Esophagus (tissue), 2 donors: ENCODE data around the gene SLC66A3. TPM values are rescaled to one million over a fixed set of nuclear protein-coding genes. Genes with fewer than 3 reads are reported as not detected.

Experiments
- H3K27ac ChIP-seq, 2 donors: one replicate each; pipeline ENCODE4 v1.5.1; 2013; ENCODE audit warnings: low read depth in 2 of 2, mild to moderate bottlenecking in 2 of 2, inconsistent platforms in 1 of 2, low read length in 1 of 2, moderate library complexity in 1 of 2
- H3K27me3 ChIP-seq, 2 donors: one replicate each; pipeline ENCODE4 v1.6.1; 2013; ENCODE audit warnings: low read length in 2 of 2, control low read depth in 1 of 2, mild to moderate bottlenecking in 1 of 2; ENCODE audit not compliant: insufficient read depth in 2 of 2, control insufficient read depth in 1 of 2
- H3K36me3 ChIP-seq, 2 donors: one replicate each; pipeline ENCODE4 v1.6.1; 2013; ENCODE audit warnings: low read length in 1 of 2; ENCODE audit not compliant: control insufficient read depth in 2 of 2, insufficient read depth in 2 of 2
- H3K4me1 ChIP-seq, 2 donors: one replicate each; pipeline ENCODE4 v1.6.1; 2013; ENCODE audit warnings: low read length in 1 of 2; ENCODE audit not compliant: control insufficient read depth in 2 of 2, insufficient read depth in 2 of 2
- H3K4me3 ChIP-seq, 2 donors: one replicate each; pipeline ENCODE4 v1.5.1; 2013; ENCODE audit warnings: low read length in 2 of 2, mild to moderate bottlenecking in 2 of 2, low read depth in 1 of 2, moderate library complexity in 1 of 2
- H3K9me3 ChIP-seq, 2 donors: one replicate each; pipeline ENCODE4 v1.6.1; 2013; ENCODE audit warnings: mild to moderate bottlenecking in 2 of 2, low read depth in 1 of 2, low read length in 1 of 2, moderate library complexity in 1 of 2; ENCODE audit not compliant: control insufficient read depth in 2 of 2, insufficient read depth in 1 of 2
- WGBS, 2 donors: extraction: QIAGEN DNeasy Blood & Tissue Kit; methylation state at CpG; one replicate each; pipeline ENCODE4 v1.1.7; 2013; 5-methylcytosine and 5-hydroxymethylcytosine counted together
- polyA plus RNA-seq, 2 donors: library from polyadenylated mRNA; stranded (reverse); fragments of 200-250 nt; gene quantifications; one replicate each; pipeline ENCODE4 v1.2.3, GENCODE V29; 2013
- donor health status: healthy with polysubstance abuse.
- donor health status: Bipolar disorder and iron deficiency.

Gene SLC66A3
- polyA plus RNA-seq, 2 donors = 8.0 to 9.6 TPM

DNA sequence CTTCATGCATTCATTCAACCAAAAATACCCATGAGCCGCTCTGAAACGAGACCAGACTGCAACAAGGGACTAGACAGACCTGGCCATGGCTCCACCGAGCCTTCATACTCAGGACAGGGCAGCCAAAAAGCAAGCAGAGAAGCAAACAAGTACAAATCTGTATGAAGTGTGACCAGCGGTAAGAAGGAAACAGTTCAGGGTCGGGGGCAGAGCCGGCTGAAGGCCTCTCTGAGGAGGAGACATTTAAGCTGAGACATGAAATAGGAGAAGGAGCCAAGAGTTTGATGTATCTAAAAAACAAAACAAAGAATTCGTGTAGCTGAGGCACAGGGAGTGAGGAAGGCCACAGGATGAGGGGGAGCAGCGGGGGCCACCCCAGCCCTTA lies 21.3 kb upstream of the SLC66A3 start:
- Histone ChIP-seq H3K4me1 (peaks cover 5 to 10% of the 10 kb centered on the region in 2 donors), H3K9me3 (no peaks in the 10 kb centered on the region), H3K36me3 (no peaks in the 10 kb centered on the region), H3K27me3 (no peaks in the 10 kb centered on the region), H3K27ac (no peak overlapping the region), H3K4me3 (no peak overlapping the region)
- WGBS, 2 donors = 59 to 66% methylated on average over 8 of the region's 8 CpGs

DNA sequence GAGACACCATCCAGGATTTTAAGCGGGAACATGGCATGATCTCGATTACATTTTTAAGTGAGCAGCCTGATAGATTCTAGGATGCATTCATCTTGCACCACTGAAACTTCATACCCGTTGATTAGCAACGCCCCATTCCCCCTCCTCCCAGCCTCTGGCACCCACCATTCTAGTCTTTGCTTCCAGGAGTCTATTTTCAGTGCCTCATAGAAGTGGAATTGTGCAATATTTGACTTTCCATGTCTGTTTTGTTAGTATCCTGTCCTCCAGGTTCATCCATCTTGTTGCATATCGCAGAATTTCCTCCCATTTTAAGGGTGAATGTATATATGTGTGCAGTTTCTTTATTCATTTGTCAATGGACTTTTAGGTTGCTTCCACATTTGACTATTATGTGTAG lies 20.9 kb upstream of the SLC66A3 start:
- WGBS, 2 donors = 77 to 83% methylated on average over 5 of the region's 5 CpGs
- H3K9me3 ChIP-seq = no peaks in the 10 kb centered on the region
- no peaks in the 10 kb centered on the region for H3K27me3 ChIP-seq
- no peak overlapping the region for H3K4me3 ChIP-seq
- no peak overlapping the region for H3K27ac ChIP-seq
- H3K4me1 ChIP-seq = peaks cover 5 to 10% of the 10 kb centered on the region in 2 donors
- H3K36me3 ChIP-seq = no peaks in the 10 kb centered on the region

DNA sequence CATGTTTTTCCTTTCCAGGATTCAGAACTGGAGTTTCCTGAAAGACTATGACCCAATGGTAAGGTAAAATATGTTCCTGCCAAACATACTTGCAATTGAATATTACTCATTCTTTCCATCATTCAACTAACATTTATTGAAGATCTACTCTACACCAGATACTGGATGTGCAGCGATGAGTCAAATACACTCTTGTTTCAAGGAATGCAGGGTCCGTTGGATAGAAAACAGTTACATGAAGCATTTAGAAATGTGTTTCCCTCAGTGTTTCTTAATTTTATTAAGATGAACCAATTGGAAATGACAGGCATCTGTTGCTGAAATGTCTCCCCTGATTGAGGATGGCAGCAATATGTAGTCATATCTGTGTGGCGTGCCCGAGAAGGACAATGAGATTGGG lies 14.8 kb upstream of the SLC66A3 start:
- WGBS, 2 donors = 79 to 80% methylated on average over 4 of the region's 4 CpGs
- H3K27me3 ChIP-seq = no peaks in the 10 kb centered on the region
- H3K9me3 ChIP-seq = peaks cover 0 to 1% of the 10 kb centered on the region in 2 donors
- no peak overlapping the region for H3K4me3 ChIP-seq
- no peaks in the 10 kb centered on the region for H3K4me1 ChIP-seq
- H3K36me3 ChIP-seq = no peaks in the 10 kb centered on the region
- H3K27ac ChIP-seq = no peak overlapping the region

DNA sequence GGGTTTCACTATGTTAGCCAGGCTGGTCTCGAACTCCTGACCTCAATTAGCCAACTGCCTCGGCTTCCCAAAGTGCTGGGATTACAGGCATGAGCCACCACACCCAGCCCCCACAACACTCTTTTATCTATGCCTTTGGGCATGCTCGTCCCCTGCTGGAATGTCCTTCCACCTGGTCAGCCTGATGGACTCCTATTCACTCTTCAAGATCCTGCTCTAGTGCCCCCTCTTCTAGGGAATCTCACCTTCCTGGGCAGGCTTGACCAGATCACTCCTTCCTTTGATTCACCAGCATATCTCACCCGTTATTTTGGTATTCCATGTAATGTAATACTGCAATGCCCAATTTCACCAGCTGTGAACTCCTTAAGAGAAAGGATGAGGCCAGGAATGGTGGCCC lies 13.9 kb upstream of the SLC66A3 start:
- no peaks in the 10 kb centered on the region for H3K27me3 ChIP-seq
- no peaks in the 10 kb centered on the region for H3K4me1 ChIP-seq
- H3K27ac ChIP-seq = no peak overlapping the region
- no peak overlapping the region for H3K4me3 ChIP-seq
- 76 to 86% methylated on average over 4 of the region's 4 CpGs for WGBS, 2 donors
- peaks cover 0 to 3% of the 10 kb centered on the region in 2 donors for H3K9me3 ChIP-seq
- no peaks in the 10 kb centered on the region for H3K36me3 ChIP-seq

GRCh38 chr2:11142330-11142729 lies 12.9 kb upstream of the SLC66A3 start:
- Histone ChIP-seq H3K4me1 (no peaks in the 10 kb centered on the region), H3K4me3 (no peak overlapping the region), H3K27me3 (no peaks in the 10 kb centered on the region), H3K27ac (no peak overlapping the region), H3K9me3 (peaks cover under 1 to 3% of the 10 kb centered on the region in 2 donors), H3K36me3 (no peaks in the 10 kb centered on the region)
- 47 to 66% methylated on average over 3 of the region's 3 CpGs for WGBS, 2 donors

DNA sequence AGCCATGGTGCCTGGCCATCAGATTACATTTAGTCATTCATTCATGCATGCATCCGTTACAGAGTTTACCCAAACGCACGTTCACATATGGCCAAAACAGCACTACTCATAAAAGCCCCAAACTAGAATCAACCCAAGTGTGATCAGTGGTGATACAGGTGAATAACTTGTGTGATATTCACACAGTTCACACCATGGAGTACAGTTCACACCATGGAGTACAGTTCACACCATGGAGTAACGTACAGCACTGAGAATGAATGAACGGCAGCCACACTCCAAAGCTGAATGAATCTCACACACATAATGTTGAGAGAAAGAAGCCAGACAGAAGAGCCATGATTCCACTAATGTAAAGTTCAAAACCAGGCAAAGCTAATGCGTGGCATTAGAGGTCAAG lies 12.3 kb upstream of the SLC66A3 start:
- Histone ChIP-seq H3K4me3 (no peak overlapping the region), H3K27me3 (no peaks in the 10 kb centered on the region), H3K4me1 (no peaks in the 10 kb centered on the region), H3K36me3 (no peaks in the 10 kb centered on the region), H3K27ac (no peak overlapping the region), H3K9me3 (peaks cover 3% of the 10 kb centered on the region in 2 donors)
- whole genome bisulfite sequencing, 2 donors = 85 to 87% methylated on average over 6 of the region's 6 CpGs

GRCh38 chr2:11144077-11144737 lies 11.1 kb upstream of the SLC66A3 start:
- no peaks in the 10 kb centered on the region for H3K36me3 ChIP-seq
- H3K4me1 ChIP-seq = no peaks in the 10 kb centered on the region
- WGBS, 2 donors = 81 to 83% methylated on average over 7 of the region's 7 CpGs
- no peak overlapping the region for H3K4me3 ChIP-seq
- H3K27me3 ChIP-seq = no peaks in the 10 kb centered on the region
- no peak overlapping the region for H3K27ac ChIP-seq
- peaks cover 3% of the 10 kb centered on the region in 2 donors for H3K9me3 ChIP-seq

DNA sequence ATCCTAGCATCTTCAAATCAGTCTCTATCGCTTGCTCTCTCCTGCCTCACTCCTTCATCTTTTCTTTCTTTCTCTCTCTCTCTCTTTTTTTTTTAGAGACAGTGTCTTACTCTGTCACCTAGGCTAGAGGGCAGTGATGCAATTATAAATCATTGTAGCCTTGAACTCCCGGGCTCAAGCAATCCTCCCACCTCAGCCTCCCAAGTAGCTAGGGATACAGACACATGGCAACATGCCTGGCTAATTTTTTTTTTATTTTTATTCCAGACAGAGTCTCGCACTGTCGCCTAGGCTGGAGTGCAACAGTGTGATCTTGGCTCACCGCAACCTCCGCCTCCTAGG lies 10.6 kb upstream of the SLC66A3 start:
- peaks cover 3% of the 10 kb centered on the region in 2 donors for H3K9me3 ChIP-seq
- 85 to 89% methylated on average over 6 of the region's 6 CpGs for WGBS, 2 donors
- no peak overlapping the region for H3K4me3 ChIP-seq
- no peaks in the 10 kb centered on the region for H3K27me3 ChIP-seq
- no peaks in the 10 kb centered on the region for H3K4me1 ChIP-seq
- H3K27ac ChIP-seq = no peak overlapping the region
- H3K36me3 ChIP-seq = no peaks in the 10 kb centered on the region

DNA sequence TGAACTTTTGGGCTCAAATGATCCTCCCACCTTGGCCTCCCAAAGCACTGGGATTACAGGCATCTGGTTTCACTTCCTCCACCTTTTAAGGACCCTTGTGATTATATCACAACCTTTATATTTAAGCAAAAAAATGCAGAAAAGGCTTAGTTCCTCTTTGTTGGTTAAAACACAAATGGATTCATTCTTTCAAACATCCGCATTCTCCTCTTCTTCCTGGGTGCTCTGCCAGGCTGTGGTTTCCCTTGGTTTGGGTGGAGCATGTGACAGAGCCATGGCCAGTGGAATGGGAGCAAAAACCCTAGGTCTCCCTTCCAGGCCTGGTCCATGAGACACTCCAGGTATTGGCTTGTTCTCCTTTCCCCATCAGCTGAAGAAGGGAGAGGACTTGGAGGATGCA lies 9.9 kb upstream of the SLC66A3 start:
- H3K36me3 ChIP-seq = no peaks in the 10 kb centered on the region
- no peaks in the 10 kb centered on the region for H3K4me1 ChIP-seq
- H3K27me3 ChIP-seq = no peaks in the 10 kb centered on the region
- peaks cover 3% of the 10 kb centered on the region in 2 donors for H3K9me3 ChIP-seq
- WGBS, 2 donors = 86 to 90% methylated on average over 1 of the region's 1 CpG
- H3K27ac ChIP-seq = no peak overlapping the region
- H3K4me3 ChIP-seq = no peak overlapping the region

- no peaks in the 10 kb centered on the region for H3K36me3 ChIP-seq
- no peak overlapping the region for H3K4me3 ChIP-seq
- H3K4me1 ChIP-seq = no peaks in the 10 kb centered on the region
- 92 to 93% methylated on average over 3 of the region's 3 CpGs for WGBS, 2 donors
- no peaks in the 10 kb centered on the region for H3K27me3 ChIP-seq
- H3K27ac ChIP-seq = no peak overlapping the region
- peaks cover 3% of the 10 kb centered on the region in 2 donors for H3K9me3 ChIP-seq
These were observed 9.2 kb upstream of the SLC66A3 start for GRCh38 chr2:11146076-11146475.
